Endodermal cell (in vitro differentiated cells): Measurements from ENCODE around the gene ADM5. TPM values are rescaled to one million over a fixed set of nuclear protein-coding genes. Genes with fewer than 3 reads are reported as not detected.
"Not testable (repeated sequence)": the region's sequence is repeated elsewhere in the genome, so short reads cannot be mapped to it uniquely, and the experiment has no call there.

Experiments used
- DNase-seq: peaks from one replicate; pipeline ENCODE4 v3.0.0-alpha.2; 2017
- H3K27ac ChIP-seq: 2 replicates; pipeline ENCODE4 v1.5.1; 2013; ENCODE audit warnings: mild to moderate bottlenecking, low read depth, low read length, moderate library complexity
- H3K27me3 ChIP-seq: 2 replicates; pipeline ENCODE4 v1.6.1; 2013; ENCODE audit warnings: mild to moderate bottlenecking, low read length, moderate library complexity; ENCODE audit not compliant: insufficient read depth, control insufficient read depth, poor library complexity, severe bottlenecking
- H3K36me3 ChIP-seq: 2 replicates; pipeline ENCODE4 v1.7.0; 2013; ENCODE audit warnings: mild to moderate bottlenecking, low read length, moderate library complexity; ENCODE audit not compliant: control insufficient read depth, insufficient read depth
- H3K4me1 ChIP-seq: one replicate; pipeline ENCODE4 v1.7.0; 2013; ENCODE audit warnings: low read length; ENCODE audit not compliant: control insufficient read depth, insufficient read depth
- H3K4me3 ChIP-seq: 2 replicates; pipeline ENCODE4 v1.5.1; 2013; ENCODE audit warnings: mild to moderate bottlenecking, low read length, moderate library complexity
- H3K9ac ChIP-seq: 2 replicates; pipeline ENCODE4 v1.6.1; 2013; ENCODE audit warnings: mild to moderate bottlenecking, low read length, moderate library complexity; ENCODE audit not compliant: poor library complexity, severe bottlenecking; ENCODE audit errors: extremely low read depth
- H3K9me3 ChIP-seq: 2 replicates; pipeline ENCODE4 v1.6.1; 2013; ENCODE audit warnings: mild to moderate bottlenecking, low read length, moderate library complexity; ENCODE audit not compliant: control insufficient read depth
- H3K27ac Mint-ChIP-seq: 2 replicates; pipeline ENCODE4 v1.8.0; 2020; ENCODE audit warnings: mixed read lengths
- H3K27me3 Mint-ChIP-seq: 2 replicates; pipeline ENCODE4 v1.8.0; 2021; ENCODE audit warnings: mild to moderate bottlenecking, mixed read lengths; ENCODE audit not compliant: insufficient read depth
- H3K36me3 Mint-ChIP-seq: 2 replicates; pipeline ENCODE4 v1.8.0; 2020; ENCODE audit warnings: low read depth, mixed read lengths
- H3K4me1 Mint-ChIP-seq: 2 replicates; pipeline ENCODE4 v1.8.0; 2020; ENCODE audit warnings: mixed read lengths
- H3K4me3 Mint-ChIP-seq: 2 replicates; pipeline ENCODE4 v1.8.0; 2020; ENCODE audit warnings: mild to moderate bottlenecking, moderate library complexity, mixed read lengths
- H3K9me3 Mint-ChIP-seq: 2 replicates; pipeline ENCODE4 v1.8.0; 2020; ENCODE audit warnings: mild to moderate bottlenecking, mixed read lengths
- WGBS, 2 experiments: methylation state at CpG; one replicate each; pipeline versions ENCODE4 v1.1.5 to v1.1.7; 2013; ENCODE audit warnings: missing lambda C conversion rate in 2 of 2, mixed read lengths in 1 of 2; ENCODE audit not compliant: insufficient coverage in 1 of 2, insufficient read length in 1 of 2; 5-methylcytosine and 5-hydroxymethylcytosine counted together
- total RNA-seq, 2 donors: library from RNA; stranded (reverse); fragmentation: NEBNext Ultra II Directional in 1 of 2; extraction: Animal tissue kit (Norgen Biotek cat#: 25700) in 1 of 2; gene quantifications; 2 replicates in 1 of 2; 3 replicates in 1 of 2; pipeline ENCODE4 v1.2.1, GENCODE V29; 2021
- TF ChIP-seq, protein P1 (sequence below): fragments of 200-600 bp; sonication (generic); conservative IDR thresholded peaks from 2 replicates; pipeline ENCODE4 v1.5.0; 2021; ENCODE audit warnings: antibody characterized with exemption, mild to moderate bottlenecking

ADM5 gene
- total RNA-seq, 2 donors from 2014 or later = 4.6 to 7.7 TPM

DNA sequence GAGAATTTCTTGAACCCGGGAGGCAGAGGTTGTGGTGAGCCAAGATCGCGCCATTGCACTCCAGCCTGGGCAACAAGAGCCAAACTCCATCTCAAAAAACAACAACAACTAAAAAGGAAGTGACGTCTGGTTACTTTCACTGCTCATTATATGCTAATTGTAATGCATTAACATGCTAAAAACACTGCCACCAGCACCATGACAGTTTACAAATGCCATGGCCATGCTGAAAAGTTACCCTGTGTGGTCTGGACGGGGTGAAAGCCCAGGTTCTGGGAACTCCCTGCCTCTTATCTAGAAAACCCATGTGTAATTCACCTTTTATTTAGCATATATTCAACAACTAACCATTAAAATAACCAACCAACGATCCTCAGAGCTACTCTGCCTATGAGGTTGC lies 29.6 kb downstream of the ADM5 start:
- no peaks in the 10 kb centered on the region for H3K36me3 ChIP-seq
- Mint-ChIP-seq H3K9me3 (peaks cover 9% of the 10 kb centered on the region), H3K4me3 (no peak overlapping the region), H3K4me1 (peaks cover 6% of the 10 kb centered on the region), H3K27me3 (peaks cover 3% of the 10 kb centered on the region), H3K36me3 (peaks cover 3% of the 10 kb centered on the region), H3K27ac (no peak overlapping the region)
- no peak overlapping the region for H3K4me3 ChIP-seq
- no peak overlapping the region for H3K9ac ChIP-seq
- WGBS, 2 experiments = 76 to 86% methylated on average over 3 to 6 of the region's 6 CpGs
- no peak overlapping the region for H3K27ac ChIP-seq
- no peaks in the 10 kb centered on the region for H3K9me3 ChIP-seq
- TF ChIP-seq, protein P1, sequence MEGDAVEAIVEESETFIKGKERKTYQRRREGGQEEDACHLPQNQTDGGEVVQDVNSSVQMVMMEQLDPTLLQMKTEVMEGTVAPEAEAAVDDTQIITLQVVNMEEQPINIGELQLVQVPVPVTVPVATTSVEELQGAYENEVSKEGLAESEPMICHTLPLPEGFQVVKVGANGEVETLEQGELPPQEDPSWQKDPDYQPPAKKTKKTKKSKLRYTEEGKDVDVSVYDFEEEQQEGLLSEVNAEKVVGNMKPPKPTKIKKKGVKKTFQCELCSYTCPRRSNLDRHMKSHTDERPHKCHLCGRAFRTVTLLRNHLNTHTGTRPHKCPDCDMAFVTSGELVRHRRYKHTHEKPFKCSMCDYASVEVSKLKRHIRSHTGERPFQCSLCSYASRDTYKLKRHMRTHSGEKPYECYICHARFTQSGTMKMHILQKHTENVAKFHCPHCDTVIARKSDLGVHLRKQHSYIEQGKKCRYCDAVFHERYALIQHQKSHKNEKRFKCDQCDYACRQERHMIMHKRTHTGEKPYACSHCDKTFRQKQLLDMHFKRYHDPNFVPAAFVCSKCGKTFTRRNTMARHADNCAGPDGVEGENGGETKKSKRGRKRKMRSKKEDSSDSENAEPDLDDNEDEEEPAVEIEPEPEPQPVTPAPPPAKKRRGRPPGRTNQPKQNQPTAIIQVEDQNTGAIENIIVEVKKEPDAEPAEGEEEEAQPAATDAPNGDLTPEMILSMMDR = no peak
- DNase-seq = no peak
- H3K4me1 ChIP-seq = no peaks in the 10 kb centered on the region
- no peaks in the 10 kb centered on the region for H3K27me3 ChIP-seq

DNA sequence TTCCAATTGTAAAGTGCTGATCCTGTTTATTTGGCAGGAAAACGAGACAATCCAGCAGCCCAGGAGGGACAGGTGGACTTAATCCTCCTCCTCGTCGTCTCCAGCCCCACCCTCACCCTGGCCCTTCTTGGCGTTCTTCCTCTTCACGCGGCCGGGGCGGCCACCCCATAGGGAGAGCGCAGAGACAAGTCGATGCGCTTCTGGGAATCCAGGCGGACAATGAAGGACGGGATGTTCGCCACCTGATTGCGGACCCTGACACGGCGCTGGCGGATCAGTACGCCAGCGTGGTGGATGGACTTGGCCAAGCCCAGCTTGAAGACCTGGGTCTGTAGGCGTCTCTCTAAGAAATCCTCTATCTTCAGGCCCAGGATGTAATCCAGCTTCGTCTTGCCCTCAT lies 30.0 kb downstream of the ADM5 start:
- H3K4me1 Mint-ChIP-seq, H3K27me3 ChIP-seq, H3K4me3 Mint-ChIP-seq, H3K4me3 ChIP-seq, H3K36me3 Mint-ChIP-seq, H3K9me3 ChIP-seq, H3K27me3 Mint-ChIP-seq, H3K36me3 ChIP-seq, H3K4me1 ChIP-seq, H3K9me3 Mint-ChIP-seq, DNase-seq, H3K27ac ChIP-seq, H3K9ac ChIP-seq: not testable (repeated sequence)
- WGBS, 2 experiments = 90 to 95% methylated on average over 14 to 22 of the region's 22 CpGs
- H3K27ac Mint-ChIP-seq = peak overlapping the region; percentile 35

DNA sequence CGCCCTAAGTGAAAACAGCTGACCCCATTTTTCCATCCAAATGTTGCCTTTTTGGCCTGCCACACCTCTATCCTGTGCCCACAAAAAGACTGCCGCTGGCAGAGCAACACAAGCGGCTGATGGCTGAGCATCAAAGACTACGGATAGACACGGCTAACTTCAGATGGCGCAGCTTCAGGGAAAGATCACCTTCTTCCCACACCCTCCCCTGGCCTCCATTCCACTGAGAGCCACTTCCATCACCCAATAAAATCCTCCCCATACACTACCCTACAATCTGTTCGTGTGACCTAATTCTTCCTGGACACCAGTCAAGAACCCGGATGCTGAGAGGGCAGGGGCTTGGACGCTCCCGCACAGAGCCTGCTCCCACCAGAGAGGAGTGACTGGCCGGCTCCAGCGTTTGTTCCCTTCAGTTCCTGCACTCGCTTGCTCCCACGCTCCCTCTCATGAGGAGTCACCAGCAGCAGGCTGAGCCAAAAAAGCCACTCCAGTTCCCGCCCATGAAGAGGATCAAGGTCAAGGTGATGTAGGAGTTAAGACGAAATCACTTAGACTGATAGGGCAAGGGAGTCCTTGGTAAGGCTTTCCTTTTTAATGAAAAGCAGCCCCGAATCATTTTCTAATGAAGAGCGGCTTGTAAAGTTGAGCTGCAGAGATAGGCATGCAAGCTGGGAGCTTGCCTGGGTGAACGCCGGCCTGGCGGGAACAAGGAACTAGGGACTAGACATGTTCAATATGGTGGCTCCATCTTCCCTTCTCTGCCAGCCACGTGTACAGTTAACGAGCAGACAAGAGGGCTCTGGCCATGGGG lies 38.0 kb downstream of the ADM5 start:
- H3K4me1 Mint-ChIP-seq = peaks cover 3% of the 10 kb centered on the region
- peaks cover under 1% of the 10 kb centered on the region for H3K27me3 Mint-ChIP-seq
- Histone ChIP-seq H3K9me3 (no peaks in the 10 kb centered on the region), H3K36me3 (no peaks in the 10 kb centered on the region), H3K27me3 (no peaks in the 10 kb centered on the region), H3K4me1 (no peaks in the 10 kb centered on the region), H3K9ac (no peak overlapping the region), H3K4me3 (no peak overlapping the region), H3K27ac (no peak overlapping the region)
- no peaks in the 10 kb centered on the region for H3K36me3 Mint-ChIP-seq
- no peak overlapping the region for H3K27ac Mint-ChIP-seq
- no peak for DNase-seq
- H3K9me3 Mint-ChIP-seq = peaks cover 5% of the 10 kb centered on the region
- WGBS, 2 experiments = 90 to 91% methylated on average over 16 to 23 of the region's 23 CpGs
- TF ChIP-seq, protein P1 = no peak
- H3K4me3 Mint-ChIP-seq = no peak overlapping the region
